ENCODE data around the gene HS1BP3.

HS1BP3 gene

GRCh38 chr2:20678780-20679179 is 27.9 kb upstream of the HS1BP3 start:
- TF ChIP-seq CTCF (IDR thresholded peaks at IDR 0.05; ENCODE audit: insufficient read depth, low read depth, low read length, missing control alignments), result no peak
- H3K4me3 ChIP-seq (ENCODE audit: low read depth, low read length), result no peak overlapping the region
- DNase-seq (ENCODE audit: low read depth), result no peak

- TF ChIP-seq CTCF (IDR thresholded peaks at IDR 0.05; ENCODE audit: insufficient read depth, low read depth, low read length, missing control alignments), result no peak
- DNase-seq (ENCODE audit: low read depth), result no peak
- peak overlapping the region; percentile 25 for H3K4me3 ChIP-seq (ENCODE audit: low read depth, low read length)
Measured at GRCh38 chr2:20678086-20678395, 27.1 kb upstream of the HS1BP3 start.

- peak; percentile 63 for DNase-seq (ENCODE audit: low read depth)
- peak overlapping the region; percentile 25 for H3K4me3 ChIP-seq (ENCODE audit: low read depth, low read length)
- TF ChIP-seq CTCF (IDR thresholded peaks at IDR 0.05; ENCODE audit: insufficient read depth, low read depth, low read length, missing control alignments), result peak; percentile 53
Measured at GRCh38 chr2:20677301-20678085, 26.6 kb upstream of the HS1BP3 start.

- no peak overlapping the region; the same call in 1 of the 2 replicates for H3K4me3 ChIP-seq (ENCODE audit: low read depth, low read length)
- peak; percentile 93 for DNase-seq (ENCODE audit: low read depth)
- TF ChIP-seq CTCF (IDR thresholded peaks at IDR 0.05; ENCODE audit: insufficient read depth, low read depth, low read length, missing control alignments), result peak; percentile 23
Measured at GRCh38 chr2:20676353-20677215, 25.7 kb upstream of the HS1BP3 start.

GRCh38 chr2:20675701-20676352 is 24.9 kb upstream of the HS1BP3 start:
- DNase-seq (ENCODE audit: low read depth), result peak; percentile 73
- peak; percentile 5 for TF ChIP-seq CTCF (IDR thresholded peaks at IDR 0.05; ENCODE audit: insufficient read depth, low read depth, low read length, missing control alignments)
- no peak overlapping the region for H3K4me3 ChIP-seq (ENCODE audit: low read depth, low read length)

- no peak for DNase-seq (ENCODE audit: low read depth)
- H3K4me3 ChIP-seq (ENCODE audit: low read depth, low read length), result no peak overlapping the region
- no peak for TF ChIP-seq CTCF (IDR thresholded peaks at IDR 0.05; ENCODE audit: insufficient read depth, low read depth, low read length, missing control alignments)
Measured at GRCh38 chr2:20674974-20675679, 24.2 kb upstream of the HS1BP3 start.

All from GM12865 (cell line).